ENCODE data around the gene BHLHE23.

DNA sequence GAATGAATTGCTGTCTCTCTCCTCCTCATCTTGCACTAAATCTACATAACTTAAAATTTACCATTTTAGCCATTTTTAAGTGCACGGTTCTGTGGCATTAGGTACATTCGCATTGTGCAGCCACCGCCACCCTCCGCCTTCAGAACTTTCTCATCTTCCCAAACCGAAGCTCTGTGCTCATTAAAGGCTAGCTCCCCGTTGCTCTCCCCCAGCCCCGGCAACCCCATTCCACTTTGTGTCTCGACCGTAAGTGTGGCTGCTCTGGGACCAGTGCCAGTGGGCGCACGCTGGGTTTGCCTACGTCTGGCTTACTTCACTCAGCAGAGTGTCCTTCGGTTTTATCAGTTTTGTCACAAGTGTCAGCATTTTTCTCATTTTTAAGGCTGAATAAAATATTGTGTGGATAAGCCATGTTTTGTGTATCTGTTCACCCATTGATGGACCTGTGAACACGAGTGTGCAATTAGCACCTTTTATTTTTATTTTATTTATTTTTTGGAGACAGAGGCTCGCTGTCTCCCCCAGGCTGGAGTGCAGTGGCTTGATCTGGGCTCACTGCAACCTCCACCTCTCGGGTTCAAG lies 37.5 kb downstream of the BHLHE23 start:
- TF ChIP-seq, protein P1, sequence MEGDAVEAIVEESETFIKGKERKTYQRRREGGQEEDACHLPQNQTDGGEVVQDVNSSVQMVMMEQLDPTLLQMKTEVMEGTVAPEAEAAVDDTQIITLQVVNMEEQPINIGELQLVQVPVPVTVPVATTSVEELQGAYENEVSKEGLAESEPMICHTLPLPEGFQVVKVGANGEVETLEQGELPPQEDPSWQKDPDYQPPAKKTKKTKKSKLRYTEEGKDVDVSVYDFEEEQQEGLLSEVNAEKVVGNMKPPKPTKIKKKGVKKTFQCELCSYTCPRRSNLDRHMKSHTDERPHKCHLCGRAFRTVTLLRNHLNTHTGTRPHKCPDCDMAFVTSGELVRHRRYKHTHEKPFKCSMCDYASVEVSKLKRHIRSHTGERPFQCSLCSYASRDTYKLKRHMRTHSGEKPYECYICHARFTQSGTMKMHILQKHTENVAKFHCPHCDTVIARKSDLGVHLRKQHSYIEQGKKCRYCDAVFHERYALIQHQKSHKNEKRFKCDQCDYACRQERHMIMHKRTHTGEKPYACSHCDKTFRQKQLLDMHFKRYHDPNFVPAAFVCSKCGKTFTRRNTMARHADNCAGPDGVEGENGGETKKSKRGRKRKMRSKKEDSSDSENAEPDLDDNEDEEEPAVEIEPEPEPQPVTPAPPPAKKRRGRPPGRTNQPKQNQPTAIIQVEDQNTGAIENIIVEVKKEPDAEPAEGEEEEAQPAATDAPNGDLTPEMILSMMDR (IDR thresholded peaks at IDR 0.05) = no peak
- TF ChIP-seq POLR2A (IDR thresholded peaks at IDR 0.05) = no peak
- no peak for TF ChIP-seq POLR2AphosphoS5 (IDR thresholded peaks at IDR 0.05; ENCODE audit: insufficient read depth in 1 of 2, low read depth in 1 of 2)

Measured in vagina (tissue), 2 donors.